Tibial artery (tissue), 4 donors: ENCODE results near the gene BANK1.

Experiments
- DNase-seq, 2 donors: peaks; one replicate each; pipeline ENCODE4 v3.0.0-alpha.2; 2019
- H3K27ac ChIP-seq, 2 donors: fragments of 200-600 bp; sonication (generic) in 1 of 2; 1 replicate in 1 of 2; 2 replicates in 1 of 2; pipeline ENCODE4 v1.5.1; 2018 to 2019; ENCODE audit warnings: mild to moderate bottlenecking in 1 of 2
- H3K27me3 ChIP-seq, 2 donors: fragments of 200-600 bp; sonication (generic) in 1 of 2; one replicate each; pipeline versions ENCODE4 v1.5.1 to v1.6.0; 2016 to 2019
- H3K36me3 ChIP-seq, 3 donors: fragments of 200-600 bp; sonication (generic) in 2 of 3; one replicate each; pipeline ENCODE4 v1.5.1; 2016 to 2019; ENCODE audit warnings: mild to moderate bottlenecking in 2 of 3
- H3K4me1 ChIP-seq, 4 donors: fragments of 200-600 bp; sonication (generic) in 2 of 4; 1 replicate in 3 of 4; 2 replicates in 1 of 4; pipeline ENCODE4 v1.5.1; 2016 to 2019
- H3K4me3 ChIP-seq, 2 donors: fragments of 200-600 bp; sonication (generic) in 1 of 2; 1 replicate in 1 of 2; 2 replicates in 1 of 2; pipeline ENCODE4 v1.5.1; 2018 to 2019; ENCODE audit warnings: mild to moderate bottlenecking in 2 of 2
- H3K9me3 ChIP-seq, 3 donors: fragments of 200-600 bp; sonication (generic) in 1 of 3; one replicate each; pipeline ENCODE4 v1.5.1; 2016 to 2019
- intact Hi-C: fragments of 100-400 bp; cut with DNase I; formaldehyde crosslinking; loops from one replicate; pipeline ENCODE4 v1.15.0; 2023; ENCODE audit warnings: low total_unique reads
- TF ChIP-seq, protein P1 (sequence below), 2 experiments: fragments of 200-600 bp in 1 of 2; fragments of 450-650 bp in 1 of 2; IDR thresholded peaks; one replicate each; pipeline ENCODE4 v1.5.1; 2017 to 2019; ENCODE audit warnings: antibody characterized with exemption in 2 of 2, mild to moderate bottlenecking in 1 of 2, moderate library complexity in 1 of 2

Gene BANK1

DNA sequence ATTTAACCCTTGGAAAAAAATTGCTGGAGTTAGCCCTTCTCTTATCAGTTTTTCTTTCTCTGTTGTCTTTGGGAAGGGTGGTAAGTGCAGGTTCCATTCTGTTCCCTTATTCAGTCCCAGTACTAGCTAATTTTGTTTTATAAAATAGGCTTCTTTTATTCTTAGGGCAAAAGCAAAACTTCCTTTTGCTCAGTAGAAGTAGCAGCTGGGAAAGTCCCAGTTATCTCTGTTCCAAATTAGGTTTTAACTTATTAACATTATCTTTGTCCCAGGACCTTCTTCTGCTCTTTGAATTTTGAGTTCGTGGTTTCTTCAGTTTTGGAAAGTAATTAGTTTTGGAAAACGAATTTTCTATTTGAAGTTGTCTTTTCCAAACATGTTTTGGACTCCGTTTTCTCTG, 61.1 kb downstream of the BANK1 start:
- no peaks in the 10 kb centered on the region for H3K4me1 ChIP-seq
- DNase-seq, result no peak
- H3K27ac ChIP-seq, result no peak overlapping the region
- H3K9me3 ChIP-seq, result no peaks in the 10 kb centered on the region
- intact Hi-C loops, result no loop called here
- H3K36me3 ChIP-seq, result no peaks in the 10 kb centered on the region
- H3K4me3 ChIP-seq, result no peak overlapping the region
- no peaks in the 10 kb centered on the region for H3K27me3 ChIP-seq
- TF ChIP-seq, protein P1, sequence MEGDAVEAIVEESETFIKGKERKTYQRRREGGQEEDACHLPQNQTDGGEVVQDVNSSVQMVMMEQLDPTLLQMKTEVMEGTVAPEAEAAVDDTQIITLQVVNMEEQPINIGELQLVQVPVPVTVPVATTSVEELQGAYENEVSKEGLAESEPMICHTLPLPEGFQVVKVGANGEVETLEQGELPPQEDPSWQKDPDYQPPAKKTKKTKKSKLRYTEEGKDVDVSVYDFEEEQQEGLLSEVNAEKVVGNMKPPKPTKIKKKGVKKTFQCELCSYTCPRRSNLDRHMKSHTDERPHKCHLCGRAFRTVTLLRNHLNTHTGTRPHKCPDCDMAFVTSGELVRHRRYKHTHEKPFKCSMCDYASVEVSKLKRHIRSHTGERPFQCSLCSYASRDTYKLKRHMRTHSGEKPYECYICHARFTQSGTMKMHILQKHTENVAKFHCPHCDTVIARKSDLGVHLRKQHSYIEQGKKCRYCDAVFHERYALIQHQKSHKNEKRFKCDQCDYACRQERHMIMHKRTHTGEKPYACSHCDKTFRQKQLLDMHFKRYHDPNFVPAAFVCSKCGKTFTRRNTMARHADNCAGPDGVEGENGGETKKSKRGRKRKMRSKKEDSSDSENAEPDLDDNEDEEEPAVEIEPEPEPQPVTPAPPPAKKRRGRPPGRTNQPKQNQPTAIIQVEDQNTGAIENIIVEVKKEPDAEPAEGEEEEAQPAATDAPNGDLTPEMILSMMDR (IDR thresholded peaks at IDR 0.05), result no peak

DNA sequence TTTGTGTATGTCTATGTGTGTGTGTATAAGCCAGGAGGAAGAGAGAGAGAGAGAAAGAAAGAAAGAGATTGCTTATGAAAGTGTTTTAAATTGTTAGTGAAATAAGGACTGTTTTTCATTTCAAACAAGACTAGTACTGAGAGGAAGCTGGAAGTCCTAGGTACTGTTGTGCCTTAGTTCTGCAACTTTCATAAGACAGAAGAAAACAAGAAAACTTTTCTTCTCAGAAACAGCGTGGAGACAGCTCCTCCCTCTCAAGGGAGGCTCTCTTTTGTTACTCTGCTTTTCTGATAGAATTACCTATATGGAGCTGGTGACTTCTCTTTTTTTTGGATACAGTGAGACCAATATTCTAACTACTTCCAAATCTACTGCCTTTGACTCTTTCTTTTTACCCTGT, 62.5 kb downstream of the BANK1 start:
- no peaks in the 10 kb centered on the region for H3K36me3 ChIP-seq
- TF ChIP-seq, protein P1 (IDR thresholded peaks at IDR 0.05), result no peak
- no peaks in the 10 kb centered on the region for H3K9me3 ChIP-seq
- intact Hi-C loops, result no loop called here
- no peaks in the 10 kb centered on the region for H3K27me3 ChIP-seq
- no peak overlapping the region for H3K27ac ChIP-seq
- no peak overlapping the region for H3K4me3 ChIP-seq
- no peak for DNase-seq
- no peaks in the 10 kb centered on the region for H3K4me1 ChIP-seq

DNA sequence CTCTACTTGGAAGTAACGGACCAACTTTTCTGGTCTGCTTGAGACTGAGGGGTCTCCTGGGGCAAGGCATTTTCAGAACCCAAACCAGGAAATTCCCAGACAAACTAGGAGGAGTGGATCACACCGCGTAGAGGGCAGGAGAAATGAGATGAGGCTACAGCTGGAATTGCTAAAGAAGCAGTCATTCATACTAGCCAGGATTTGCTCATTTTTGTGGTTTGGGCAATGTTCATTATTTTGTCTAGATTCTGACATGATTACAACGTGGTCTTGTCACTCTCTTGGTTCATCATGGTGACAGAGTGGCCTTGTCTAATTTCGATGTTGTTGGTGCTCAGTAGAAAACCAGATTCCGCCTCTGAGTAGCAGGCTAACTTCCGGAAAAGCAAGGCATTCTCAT, 63.2 kb downstream of the BANK1 start:
- Histone ChIP-seq H3K4me3 (no peak overlapping the region), H3K9me3 (no peaks in the 10 kb centered on the region), H3K4me1 (no peaks in the 10 kb centered on the region), H3K27me3 (no peaks in the 10 kb centered on the region), H3K27ac (no peak overlapping the region), H3K36me3 (no peaks in the 10 kb centered on the region)
- TF ChIP-seq, protein P1 (IDR thresholded peaks at IDR 0.05), result no peak
- intact Hi-C loops, result no loop called here
- no peak for DNase-seq

DNA sequence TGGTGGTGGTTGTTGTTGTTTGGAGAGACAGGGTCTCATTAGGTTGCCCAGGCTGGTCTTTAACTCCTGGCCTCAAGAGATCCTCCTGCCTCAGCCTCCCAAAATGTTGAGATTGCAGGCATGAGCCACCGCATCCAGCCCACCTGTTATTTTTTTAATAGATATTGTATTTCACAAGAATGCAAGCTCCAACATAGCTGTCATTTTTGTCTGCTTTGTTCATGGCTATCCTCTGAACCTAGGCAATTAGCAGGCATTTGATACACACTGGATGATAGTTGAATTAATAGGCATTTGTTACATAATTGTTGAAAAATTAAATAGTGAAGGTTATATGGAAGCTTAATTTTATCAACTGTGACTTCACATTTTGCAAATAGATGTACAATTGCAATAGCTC, 64.7 kb downstream of the BANK1 start:
- no peak overlapping the region for H3K4me3 ChIP-seq
- TF ChIP-seq, protein P1 (IDR thresholded peaks at IDR 0.05), result no peak
- H3K36me3 ChIP-seq, result no peaks in the 10 kb centered on the region
- DNase-seq, result no peak
- no peak overlapping the region for H3K27ac ChIP-seq
- H3K9me3 ChIP-seq, result no peaks in the 10 kb centered on the region
- no peaks in the 10 kb centered on the region for H3K4me1 ChIP-seq
- H3K27me3 ChIP-seq, result no peaks in the 10 kb centered on the region
- intact Hi-C loops, result no loop called here

DNA sequence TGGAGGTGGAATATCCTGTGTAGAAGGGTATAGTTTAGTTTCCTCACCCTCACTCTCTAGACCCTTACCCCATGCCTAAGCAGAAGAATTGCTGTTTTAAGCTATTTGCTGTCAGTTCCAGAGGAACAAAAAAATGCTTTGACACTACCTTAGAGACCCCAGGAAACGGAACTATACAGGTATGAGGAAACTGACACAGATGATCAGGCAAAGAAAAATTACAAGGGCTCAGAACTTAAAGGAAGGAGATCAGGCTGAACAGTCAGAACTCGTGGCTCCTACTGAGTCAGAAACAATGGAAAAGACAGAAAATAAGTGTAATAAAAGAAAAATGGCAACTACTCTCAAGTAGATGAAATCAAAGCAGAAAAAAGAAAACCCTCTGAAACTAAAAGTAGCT, 65.6 kb downstream of the BANK1 start:
- no peak overlapping the region for H3K27ac ChIP-seq
- DNase-seq, result no peak
- no peaks in the 10 kb centered on the region for H3K27me3 ChIP-seq
- H3K36me3 ChIP-seq, result no peaks in the 10 kb centered on the region
- no peaks in the 10 kb centered on the region for H3K4me1 ChIP-seq
- H3K4me3 ChIP-seq, result no peak overlapping the region
- no peaks in the 10 kb centered on the region for H3K9me3 ChIP-seq
- intact Hi-C loops, result no loop called here
- TF ChIP-seq, protein P1 (IDR thresholded peaks at IDR 0.05), result no peak

DNA sequence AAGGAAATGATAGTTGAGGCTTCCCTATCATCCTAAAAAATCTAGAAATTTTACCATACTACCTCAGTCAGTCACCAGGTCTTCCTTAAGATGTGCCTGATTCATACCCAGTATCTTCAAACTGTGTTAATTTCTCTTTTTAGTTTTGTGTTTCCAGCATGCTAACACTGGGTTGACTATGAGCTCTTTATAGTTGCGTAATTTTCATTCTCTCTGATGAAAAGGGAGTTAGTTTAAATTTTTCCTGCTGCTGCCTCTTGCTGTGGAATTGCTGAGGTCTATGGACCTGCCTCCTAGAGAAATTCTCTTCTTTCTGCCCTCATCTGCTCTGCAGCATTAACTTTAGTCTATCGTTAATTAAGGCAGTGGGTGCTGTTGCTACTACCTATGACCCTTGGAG, 66.6 kb downstream of the BANK1 start:
- Histone ChIP-seq H3K36me3 (no peaks in the 10 kb centered on the region), H3K27ac (no peak overlapping the region), H3K4me3 (no peak overlapping the region), H3K27me3 (no peaks in the 10 kb centered on the region), H3K9me3 (no peaks in the 10 kb centered on the region), H3K4me1 (no peaks in the 10 kb centered on the region)
- TF ChIP-seq, protein P1 (IDR thresholded peaks at IDR 0.05), result no peak
- DNase-seq, result no peak
- intact Hi-C loops, result no loop called here
